Mesothelial cell of epicardium (in vitro differentiated cells): ENCODE measurements around the gene KCNJ4. TPM values are rescaled to one million over a fixed set of nuclear protein-coding genes. Genes with fewer than 3 reads are reported as not detected.

Experiments
- DNase-seq, 2 experiments: peaks; one replicate each; pipeline ENCODE4 v3.0.0; 2021; ENCODE audit warnings: low spot score in 2 of 2; ENCODE audit not compliant: unreplicated experiment in 2 of 2
- H3K27ac Mint-ChIP-seq: 2 replicates; pipeline ENCODE4 v1.8.0; 2021; ENCODE audit warnings: mixed read lengths
- H3K27me3 Mint-ChIP-seq: 2 replicates; pipeline ENCODE4 v1.8.0; 2021; ENCODE audit warnings: low read depth, mixed read lengths
- H3K36me3 Mint-ChIP-seq: 2 replicates; pipeline ENCODE4 v1.8.0; 2021; ENCODE audit warnings: mixed read lengths
- H3K4me1 Mint-ChIP-seq: 2 replicates; pipeline ENCODE4 v1.8.0; 2021; ENCODE audit warnings: mixed read lengths
- H3K4me3 Mint-ChIP-seq: 2 replicates; pipeline ENCODE4 v1.8.0; 2021; ENCODE audit warnings: mild to moderate bottlenecking, moderate library complexity, mixed read lengths
- H3K9me3 Mint-ChIP-seq: 2 replicates; pipeline ENCODE4 v1.8.0; 2021; ENCODE audit warnings: mixed read lengths
- total RNA-seq: library from RNA; stranded (reverse); gene quantifications from 3 replicates; pipeline ENCODE4 v1.2.1, GENCODE V29; 2021
- TF ChIP-seq, protein P1 (sequence below): fragments of 200-600 bp; sonication (generic); IDR thresholded peaks from one replicate; pipeline ENCODE4 v1.5.0; 2021; ENCODE audit warnings: antibody characterized with exemption; ENCODE audit not compliant: unreplicated experiment

The KCNJ4 gene
- total RNA-seq, 1 donor from 2014 or later = 2.6 TPM

DNA sequence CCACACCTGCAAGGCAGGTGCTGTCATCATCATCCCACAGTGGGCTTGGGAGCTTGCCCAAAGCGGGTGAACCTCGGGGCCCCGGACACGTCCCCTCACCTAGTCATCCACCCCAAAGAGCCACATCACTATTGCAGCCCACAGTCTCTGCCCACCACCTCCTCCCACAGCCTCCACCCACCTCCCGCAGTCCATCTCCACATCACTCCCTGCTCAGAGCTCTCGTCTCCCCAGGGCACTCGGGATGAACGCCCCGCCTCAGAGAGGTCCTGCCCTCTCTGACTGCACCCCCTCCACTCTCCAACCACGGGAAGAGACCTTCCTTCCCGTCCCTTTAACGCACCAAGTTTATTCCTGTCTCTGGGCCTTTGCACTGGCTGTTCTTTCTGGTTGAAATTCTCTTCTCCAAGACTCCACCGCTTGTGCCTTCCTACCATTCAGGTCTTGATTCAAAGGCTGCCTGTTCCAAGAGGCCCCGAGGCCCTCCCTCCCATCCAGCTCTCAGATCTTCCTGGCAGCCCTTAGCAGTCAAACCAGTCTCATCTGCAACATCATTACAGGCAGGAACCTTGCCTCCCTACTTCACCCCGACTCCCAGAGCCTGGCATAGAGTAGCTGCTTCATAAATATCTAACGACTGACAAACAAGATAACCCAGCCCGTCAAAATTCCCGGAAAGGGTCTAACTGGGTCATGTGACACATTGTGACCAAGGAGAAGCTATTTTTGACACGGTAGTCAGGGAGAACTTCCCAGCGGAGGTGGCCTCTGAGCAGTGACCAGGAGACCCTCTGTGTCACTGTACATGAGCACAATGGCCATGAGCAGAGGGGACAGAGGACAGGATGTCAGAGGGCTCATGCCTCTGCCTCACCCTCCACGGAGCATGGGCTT is 11.1 kb downstream of the KCNJ4 start:
- H3K4me3 Mint-ChIP-seq = no peak overlapping the region
- no peak for DNase-seq
- peaks cover 13% of the 10 kb centered on the region for H3K4me1 Mint-ChIP-seq
- H3K27ac Mint-ChIP-seq = peak overlapping the region; percentile 13
- peaks cover 4% of the 10 kb centered on the region for H3K27me3 Mint-ChIP-seq
- H3K36me3 Mint-ChIP-seq = no peaks in the 10 kb centered on the region
- H3K9me3 Mint-ChIP-seq = no peaks in the 10 kb centered on the region
- TF ChIP-seq, protein P1, sequence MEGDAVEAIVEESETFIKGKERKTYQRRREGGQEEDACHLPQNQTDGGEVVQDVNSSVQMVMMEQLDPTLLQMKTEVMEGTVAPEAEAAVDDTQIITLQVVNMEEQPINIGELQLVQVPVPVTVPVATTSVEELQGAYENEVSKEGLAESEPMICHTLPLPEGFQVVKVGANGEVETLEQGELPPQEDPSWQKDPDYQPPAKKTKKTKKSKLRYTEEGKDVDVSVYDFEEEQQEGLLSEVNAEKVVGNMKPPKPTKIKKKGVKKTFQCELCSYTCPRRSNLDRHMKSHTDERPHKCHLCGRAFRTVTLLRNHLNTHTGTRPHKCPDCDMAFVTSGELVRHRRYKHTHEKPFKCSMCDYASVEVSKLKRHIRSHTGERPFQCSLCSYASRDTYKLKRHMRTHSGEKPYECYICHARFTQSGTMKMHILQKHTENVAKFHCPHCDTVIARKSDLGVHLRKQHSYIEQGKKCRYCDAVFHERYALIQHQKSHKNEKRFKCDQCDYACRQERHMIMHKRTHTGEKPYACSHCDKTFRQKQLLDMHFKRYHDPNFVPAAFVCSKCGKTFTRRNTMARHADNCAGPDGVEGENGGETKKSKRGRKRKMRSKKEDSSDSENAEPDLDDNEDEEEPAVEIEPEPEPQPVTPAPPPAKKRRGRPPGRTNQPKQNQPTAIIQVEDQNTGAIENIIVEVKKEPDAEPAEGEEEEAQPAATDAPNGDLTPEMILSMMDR = no peak

DNA sequence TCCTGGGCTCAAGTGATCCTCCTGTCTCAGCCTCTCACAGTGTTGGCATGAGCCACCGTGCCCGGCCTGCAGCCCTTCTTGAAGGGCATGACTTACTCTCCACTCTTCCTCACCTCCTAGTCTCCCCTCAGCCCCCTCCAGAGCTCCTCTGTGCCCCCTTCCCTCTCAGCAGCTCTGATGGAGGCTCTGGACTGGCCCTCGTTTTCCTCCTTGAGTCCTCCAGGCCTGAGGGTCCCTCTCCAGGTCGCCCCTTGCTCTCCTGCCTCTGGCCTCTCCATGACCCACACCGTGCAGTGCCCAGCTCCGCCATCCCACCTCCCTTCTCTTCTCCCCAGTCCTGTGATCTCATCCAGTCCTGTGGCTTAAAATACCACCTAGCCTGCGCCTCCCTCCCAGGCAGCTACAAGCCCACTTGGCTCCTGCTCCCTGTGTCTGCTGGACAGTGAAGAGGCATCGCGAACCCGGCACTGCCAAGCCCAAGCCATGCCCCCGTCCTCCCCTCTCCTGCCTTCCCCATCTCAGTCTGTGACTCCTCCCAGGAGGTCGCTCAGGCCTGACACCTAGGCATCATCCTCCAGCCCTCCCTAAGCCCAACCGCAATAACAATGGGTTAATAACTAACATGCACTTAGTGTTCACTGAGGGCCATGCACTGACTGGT is 11.9 kb downstream of the KCNJ4 start:
- no peak for DNase-seq
- H3K4me1 Mint-ChIP-seq = peaks cover 13% of the 10 kb centered on the region
- H3K4me3 Mint-ChIP-seq = no peak overlapping the region
- TF ChIP-seq, protein P1 = no peak
- peaks cover 4% of the 10 kb centered on the region for H3K27me3 Mint-ChIP-seq
- peak overlapping the region; percentile 25 for H3K27ac Mint-ChIP-seq
- no peaks in the 10 kb centered on the region for H3K36me3 Mint-ChIP-seq
- no peaks in the 10 kb centered on the region for H3K9me3 Mint-ChIP-seq

DNA sequence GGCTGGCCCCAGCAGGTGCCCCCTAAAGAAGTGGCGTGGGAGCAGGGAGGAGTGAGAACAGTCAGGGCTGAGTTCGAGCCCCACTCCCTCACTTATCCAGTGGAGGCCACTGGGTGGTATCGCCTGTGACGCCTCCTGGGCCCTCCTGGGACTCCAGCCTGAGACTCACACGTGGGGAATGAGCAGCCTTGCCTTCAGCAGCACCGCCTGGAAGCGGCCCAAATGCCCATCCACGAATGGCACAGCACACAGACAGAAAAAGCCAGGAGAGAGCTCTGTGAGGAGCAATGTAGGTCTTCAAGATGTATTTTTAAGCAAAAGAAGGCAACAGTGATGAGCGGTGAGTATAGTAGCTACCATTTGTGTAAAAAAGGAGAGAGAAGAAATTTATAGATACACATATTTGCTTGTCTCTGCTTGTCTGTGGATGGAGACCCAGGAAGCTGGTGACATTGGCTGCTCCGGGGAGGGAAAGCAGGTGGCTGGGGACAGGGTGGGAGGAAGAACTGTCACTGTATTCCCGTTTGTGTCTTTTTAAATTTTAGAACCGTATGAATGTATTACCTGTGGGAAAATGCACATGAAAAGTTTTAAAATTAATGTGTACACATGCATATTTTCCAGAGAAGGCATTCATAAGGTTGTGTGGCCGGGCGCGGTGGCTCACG is 13.2 kb downstream of the KCNJ4 start:
- DNase-seq = no peak
- no peak overlapping the region for H3K4me3 Mint-ChIP-seq

DNA sequence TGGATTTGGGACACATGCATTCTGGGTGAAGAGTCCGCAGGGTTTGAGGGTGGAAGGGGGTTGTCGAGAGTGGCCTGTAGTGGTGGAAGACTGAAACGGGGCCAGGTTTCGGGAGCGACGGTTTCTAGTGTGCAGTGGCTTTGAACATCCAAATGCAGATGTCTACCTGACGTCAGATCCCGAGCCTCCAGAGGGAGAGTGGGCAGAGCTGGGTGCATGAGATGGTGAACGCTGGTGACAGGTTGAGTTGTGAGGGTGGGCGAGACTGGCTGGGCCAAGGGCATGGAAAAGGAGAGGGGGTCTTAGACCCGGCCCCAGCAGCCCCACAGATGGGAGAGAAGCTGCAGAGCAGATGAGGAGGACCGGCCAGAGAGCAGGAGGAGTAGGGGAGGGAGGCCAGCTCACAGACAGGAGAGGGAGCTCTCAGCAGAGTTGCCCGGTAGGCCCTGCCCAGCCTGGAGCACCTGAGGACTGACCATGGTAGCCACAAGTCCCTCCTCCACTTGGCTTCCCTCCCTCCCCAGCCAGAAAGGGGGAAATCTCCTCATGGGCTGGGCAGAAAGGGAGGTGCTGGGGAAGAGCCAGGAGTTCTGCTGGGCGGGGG is 14.2 kb downstream of the KCNJ4 start:
- Mint-ChIP-seq H3K9me3 (no peaks in the 10 kb centered on the region), H3K27me3 (peaks cover 4% of the 10 kb centered on the region), H3K36me3 (no peaks in the 10 kb centered on the region), H3K27ac (no peak overlapping the region), H3K4me3 (no peak overlapping the region), H3K4me1 (peaks cover 13% of the 10 kb centered on the region)
- TF ChIP-seq, protein P1 = no peak
- no peak for DNase-seq

More for the DNA sequence above, 13.2 kb downstream of the KCNJ4 start:
- H3K27ac Mint-ChIP-seq = no peak overlapping the region
- no peaks in the 10 kb centered on the region for H3K36me3 Mint-ChIP-seq
- TF ChIP-seq, protein P1 = no peak
- no peaks in the 10 kb centered on the region for H3K9me3 Mint-ChIP-seq
- peaks cover 4% of the 10 kb centered on the region for H3K27me3 Mint-ChIP-seq
- H3K4me1 Mint-ChIP-seq = peaks cover 13% of the 10 kb centered on the region

DNA sequence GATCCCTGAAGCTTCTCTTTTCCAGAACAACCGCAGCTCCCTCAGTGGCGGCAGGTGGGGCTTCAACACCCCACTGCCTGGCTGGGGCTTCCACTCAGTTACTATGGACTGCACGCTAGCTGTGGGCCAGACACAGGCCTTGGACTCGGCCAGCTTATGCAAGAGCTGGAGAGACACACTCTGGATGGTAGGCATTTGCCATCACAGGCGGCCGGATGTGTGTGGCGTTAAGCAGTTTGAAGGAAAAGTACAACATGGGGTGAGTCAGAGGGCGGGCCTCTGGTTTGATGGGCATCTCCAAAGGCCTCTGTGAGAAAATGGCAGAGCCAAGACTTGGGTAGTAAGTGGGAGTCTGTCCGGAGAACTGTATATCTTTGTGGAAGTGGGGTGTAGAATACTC is 17.6 kb downstream of the KCNJ4 start:
- H3K27ac Mint-ChIP-seq = no peak overlapping the region
- TF ChIP-seq, protein P1 = no peak
- H3K36me3 Mint-ChIP-seq = no peaks in the 10 kb centered on the region
- peaks cover 4% of the 10 kb centered on the region for H3K27me3 Mint-ChIP-seq
- no peaks in the 10 kb centered on the region for H3K9me3 Mint-ChIP-seq
- H3K4me1 Mint-ChIP-seq = no peaks in the 10 kb centered on the region
- DNase-seq = no peak
- H3K4me3 Mint-ChIP-seq = no peak overlapping the region
